Measurements from ENCODE around the gene POR. TPM values are rescaled to one million over a fixed set of nuclear protein-coding genes. Genes with fewer than 3 reads are reported as not detected.

The POR gene
- total and polyA plus RNA-seq, 10 donors: 49.1 to 170 (median 117) TPM

DNA sequence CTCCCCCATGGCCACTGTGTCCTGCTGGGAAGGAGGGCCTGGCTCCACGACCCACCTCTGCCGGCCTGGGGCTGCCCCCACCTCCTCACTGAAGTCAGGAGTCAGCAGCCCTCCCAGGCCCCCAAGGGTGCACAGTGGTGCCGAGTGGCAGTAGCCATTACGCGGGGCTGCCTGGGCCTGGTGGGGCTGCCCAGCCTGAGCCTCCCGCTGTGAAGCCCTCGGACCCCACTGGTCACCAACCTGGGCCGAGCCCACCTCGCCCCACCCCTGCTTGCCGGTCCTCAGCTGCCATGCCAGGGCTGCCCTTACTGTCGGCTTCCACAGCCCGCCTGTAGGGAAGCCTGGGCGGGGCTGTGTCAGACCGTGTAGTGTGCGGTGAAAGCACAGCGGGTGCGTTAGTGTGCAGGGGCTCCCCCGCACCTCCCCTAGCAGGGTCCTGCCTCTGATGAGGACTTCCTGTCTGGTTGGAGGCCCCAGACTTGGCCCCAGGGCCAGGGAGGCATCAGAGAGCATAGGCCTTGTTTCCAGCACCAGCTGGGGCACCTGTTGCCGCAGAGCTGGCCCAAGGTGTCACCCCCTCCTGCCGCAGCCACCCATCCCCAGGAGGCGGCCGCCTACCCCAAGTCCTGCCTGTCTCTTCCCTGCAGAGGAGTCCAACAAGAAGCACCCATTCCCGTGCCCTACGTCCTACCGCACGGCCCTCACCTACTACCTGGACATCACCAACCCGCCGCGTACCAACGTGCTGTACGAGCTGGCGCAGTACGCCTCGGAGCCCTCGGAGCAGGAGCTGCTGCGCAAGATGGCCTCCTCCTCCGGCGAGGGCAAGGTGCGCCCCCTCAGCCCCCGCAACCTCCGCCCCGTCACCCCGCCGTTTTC lies 69.4 kb downstream of the POR start:
- Histone ChIP-seq H3K27me3 (replicated peaks in 1 of 7) (no peaks in the 10 kb centered on the region), H3K27ac (no peak overlapping the region), H3K4me1 (peaks cover 0 to 50% (median 21%) of the 10 kb centered on the region in 6 donors), H3K36me3 (peaks cover 5 to 91% (median 84%) of the 10 kb centered on the region in 6 donors), H3K4me3 (no peak overlapping the region), H3K9me3 (no peaks in the 10 kb centered on the region)
- TF ChIP-seq, protein P1, sequence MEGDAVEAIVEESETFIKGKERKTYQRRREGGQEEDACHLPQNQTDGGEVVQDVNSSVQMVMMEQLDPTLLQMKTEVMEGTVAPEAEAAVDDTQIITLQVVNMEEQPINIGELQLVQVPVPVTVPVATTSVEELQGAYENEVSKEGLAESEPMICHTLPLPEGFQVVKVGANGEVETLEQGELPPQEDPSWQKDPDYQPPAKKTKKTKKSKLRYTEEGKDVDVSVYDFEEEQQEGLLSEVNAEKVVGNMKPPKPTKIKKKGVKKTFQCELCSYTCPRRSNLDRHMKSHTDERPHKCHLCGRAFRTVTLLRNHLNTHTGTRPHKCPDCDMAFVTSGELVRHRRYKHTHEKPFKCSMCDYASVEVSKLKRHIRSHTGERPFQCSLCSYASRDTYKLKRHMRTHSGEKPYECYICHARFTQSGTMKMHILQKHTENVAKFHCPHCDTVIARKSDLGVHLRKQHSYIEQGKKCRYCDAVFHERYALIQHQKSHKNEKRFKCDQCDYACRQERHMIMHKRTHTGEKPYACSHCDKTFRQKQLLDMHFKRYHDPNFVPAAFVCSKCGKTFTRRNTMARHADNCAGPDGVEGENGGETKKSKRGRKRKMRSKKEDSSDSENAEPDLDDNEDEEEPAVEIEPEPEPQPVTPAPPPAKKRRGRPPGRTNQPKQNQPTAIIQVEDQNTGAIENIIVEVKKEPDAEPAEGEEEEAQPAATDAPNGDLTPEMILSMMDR (IDR thresholded peaks at IDR 0.05 in 8 of 11, conservative IDR thresholded peaks at IDR 0.05 in 3 of 11): no peak
- peak in 2 of 3 donors; percentile 21 to 61 for TF ChIP-seq POLR2AphosphoS5 (IDR thresholded peaks at IDR 0.05)
- no peak for DNase-seq
- 90 to 93% (median 92%) methylated on average over 26 to 44 of the region's 44 CpGs for WGBS, 5 donors
- intact Hi-C loops (cut with DNase I; ENCODE audit: low total_unique reads): no loop called here

DNA sequence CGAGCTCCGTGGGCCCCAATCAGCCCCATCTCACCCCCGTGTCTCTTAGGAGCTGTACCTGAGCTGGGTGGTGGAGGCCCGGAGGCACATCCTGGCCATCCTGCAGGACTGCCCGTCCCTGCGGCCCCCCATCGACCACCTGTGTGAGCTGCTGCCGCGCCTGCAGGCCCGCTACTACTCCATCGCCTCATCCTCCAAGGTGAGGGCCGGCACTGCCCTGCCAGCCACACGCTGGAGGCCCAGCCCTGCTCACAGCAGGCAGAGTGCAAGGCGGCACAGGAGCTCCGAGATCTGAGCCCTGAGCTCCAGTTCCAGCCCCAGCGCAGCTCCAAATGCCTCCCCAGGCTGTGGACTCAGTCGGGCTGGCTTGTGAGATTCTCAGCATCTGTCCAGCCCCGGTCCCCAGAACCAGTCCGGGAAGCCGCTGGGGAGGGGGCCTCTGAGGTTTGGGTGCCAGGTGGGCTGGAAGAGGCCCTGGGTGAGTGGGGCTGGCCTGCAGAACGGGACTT lies 70.1 kb downstream of the POR start:
- TF ChIP-seq POLR2A (IDR thresholded peaks at IDR 0.05) (no peak), POLR2AphosphoS5 (IDR thresholded peaks at IDR 0.05) (no peak)
- TF ChIP-seq, protein P1 (IDR thresholded peaks at IDR 0.05 in 8 of 11, conservative IDR thresholded peaks at IDR 0.05 in 3 of 11): no peak
- Histone ChIP-seq H3K9me3 (no peaks in the 10 kb centered on the region), H3K27me3 (replicated peaks in 1 of 7) (no peaks in the 10 kb centered on the region), H3K4me1 (peaks cover 0 to 50% (median 24%) of the 10 kb centered on the region in 6 donors), H3K4me3 (no peak overlapping the region), H3K36me3 (peaks cover 5 to 84% (median 79%) of the 10 kb centered on the region in 6 donors), H3K27ac (peak overlapping the region in 1 of 8 donors; percentile 6)
- WGBS, 5 donors: 74 to 95% (median 88%) methylated on average over 8 to 21 of the region's 21 CpGs
- intact Hi-C loops (cut with DNase I; ENCODE audit: low total_unique reads): no loop called here
- no peak for DNase-seq

DNA sequence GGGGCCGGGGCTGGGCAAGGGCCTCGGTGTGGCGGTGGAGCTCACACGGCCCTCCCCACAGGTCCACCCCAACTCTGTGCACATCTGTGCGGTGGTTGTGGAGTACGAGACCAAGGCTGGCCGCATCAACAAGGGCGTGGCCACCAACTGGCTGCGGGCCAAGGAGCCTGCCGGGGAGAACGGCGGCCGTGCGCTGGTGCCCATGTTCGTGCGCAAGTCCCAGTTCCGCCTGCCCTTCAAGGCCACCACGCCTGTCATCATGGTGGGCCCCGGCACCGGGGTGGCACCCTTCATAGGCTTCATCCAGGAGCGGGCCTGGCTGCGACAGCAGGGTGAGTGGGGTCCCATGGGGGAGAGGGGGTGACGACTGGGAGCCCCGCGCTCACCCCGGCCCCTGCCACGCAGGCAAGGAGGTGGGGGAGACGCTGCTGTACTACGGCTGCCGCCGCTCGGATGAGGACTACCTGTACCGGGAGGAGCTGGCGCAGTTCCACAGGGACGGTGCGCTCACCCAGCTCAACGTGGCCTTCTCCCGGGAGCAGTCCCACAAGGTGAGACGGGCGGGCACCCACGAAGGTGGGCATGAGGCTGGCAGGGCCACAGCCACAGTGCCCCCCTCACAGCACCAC lies 70.7 kb downstream of the POR start:
- H3K27me3 ChIP-seq (replicated peaks in 1 of 7): no peaks in the 10 kb centered on the region
- TF ChIP-seq, protein P1 (IDR thresholded peaks at IDR 0.05 in 8 of 11, conservative IDR thresholded peaks at IDR 0.05 in 3 of 11): no peak
- peak; percentile 31 to 79 (median 53) for TF ChIP-seq POLR2AphosphoS5 (IDR thresholded peaks at IDR 0.05)
- H3K4me1 ChIP-seq: peaks cover 0 to 50% (median 21%) of the 10 kb centered on the region in 6 donors
- H3K4me3 ChIP-seq: no peak overlapping the region
- peaks cover 5 to 78% (median 73%) of the 10 kb centered on the region in 6 donors for H3K36me3 ChIP-seq
- peak; percentile 79 for DNase-seq
- H3K27ac ChIP-seq: peak overlapping the region in 1 of 8 donors; percentile 6
- H3K9me3 ChIP-seq: no peaks in the 10 kb centered on the region
- intact Hi-C loops (cut with DNase I; ENCODE audit: low total_unique reads): no loop called here
- WGBS, 5 donors: 83 to 88% (median 84%) methylated on average over 6 to 41 of the region's 41 CpGs
